Mesothelial cell of epicardium (in vitro differentiated cells): ENCODE data around the gene CYB5A. TPM values are rescaled to one million over a fixed set of nuclear protein-coding genes. Genes with fewer than 3 reads are reported as not detected.

Experiments
- DNase-seq, 2 experiments: peaks; one replicate each; pipeline ENCODE4 v3.0.0; 2021; ENCODE audit warnings: low spot score in 2 of 2; ENCODE audit not compliant: unreplicated experiment in 2 of 2
- H3K27ac Mint-ChIP-seq: 2 replicates; pipeline ENCODE4 v1.8.0; 2021; ENCODE audit warnings: mixed read lengths
- H3K27me3 Mint-ChIP-seq: 2 replicates; pipeline ENCODE4 v1.8.0; 2021; ENCODE audit warnings: low read depth, mixed read lengths
- H3K36me3 Mint-ChIP-seq: 2 replicates; pipeline ENCODE4 v1.8.0; 2021; ENCODE audit warnings: mixed read lengths
- H3K4me1 Mint-ChIP-seq: 2 replicates; pipeline ENCODE4 v1.8.0; 2021; ENCODE audit warnings: mixed read lengths
- H3K4me3 Mint-ChIP-seq: 2 replicates; pipeline ENCODE4 v1.8.0; 2021; ENCODE audit warnings: mild to moderate bottlenecking, moderate library complexity, mixed read lengths
- H3K9me3 Mint-ChIP-seq: 2 replicates; pipeline ENCODE4 v1.8.0; 2021; ENCODE audit warnings: mixed read lengths
- total RNA-seq: library from RNA; stranded (reverse); gene quantifications from 3 replicates; pipeline ENCODE4 v1.2.1, GENCODE V29; 2021
- TF ChIP-seq, protein P1 (sequence below): fragments of 200-600 bp; sonication (generic); IDR thresholded peaks from one replicate; pipeline ENCODE4 v1.5.0; 2021; ENCODE audit warnings: antibody characterized with exemption; ENCODE audit not compliant: unreplicated experiment

CYB5A gene
- total RNA-seq, 1 donor from 2014 or later = 37.6 TPM

GRCh38 chr18:74283646-74284045 is 8.1 kb downstream of the CYB5A start:
- H3K27ac Mint-ChIP-seq = no peak overlapping the region
- H3K4me3 Mint-ChIP-seq = no peak overlapping the region
- TF ChIP-seq, protein P1, sequence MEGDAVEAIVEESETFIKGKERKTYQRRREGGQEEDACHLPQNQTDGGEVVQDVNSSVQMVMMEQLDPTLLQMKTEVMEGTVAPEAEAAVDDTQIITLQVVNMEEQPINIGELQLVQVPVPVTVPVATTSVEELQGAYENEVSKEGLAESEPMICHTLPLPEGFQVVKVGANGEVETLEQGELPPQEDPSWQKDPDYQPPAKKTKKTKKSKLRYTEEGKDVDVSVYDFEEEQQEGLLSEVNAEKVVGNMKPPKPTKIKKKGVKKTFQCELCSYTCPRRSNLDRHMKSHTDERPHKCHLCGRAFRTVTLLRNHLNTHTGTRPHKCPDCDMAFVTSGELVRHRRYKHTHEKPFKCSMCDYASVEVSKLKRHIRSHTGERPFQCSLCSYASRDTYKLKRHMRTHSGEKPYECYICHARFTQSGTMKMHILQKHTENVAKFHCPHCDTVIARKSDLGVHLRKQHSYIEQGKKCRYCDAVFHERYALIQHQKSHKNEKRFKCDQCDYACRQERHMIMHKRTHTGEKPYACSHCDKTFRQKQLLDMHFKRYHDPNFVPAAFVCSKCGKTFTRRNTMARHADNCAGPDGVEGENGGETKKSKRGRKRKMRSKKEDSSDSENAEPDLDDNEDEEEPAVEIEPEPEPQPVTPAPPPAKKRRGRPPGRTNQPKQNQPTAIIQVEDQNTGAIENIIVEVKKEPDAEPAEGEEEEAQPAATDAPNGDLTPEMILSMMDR = no peak
- peaks cover 28% of the 10 kb centered on the region for H3K4me1 Mint-ChIP-seq
- H3K36me3 Mint-ChIP-seq = no peaks in the 10 kb centered on the region
- no peaks in the 10 kb centered on the region for H3K27me3 Mint-ChIP-seq
- no peak for DNase-seq
- H3K9me3 Mint-ChIP-seq = no peaks in the 10 kb centered on the region

DNA sequence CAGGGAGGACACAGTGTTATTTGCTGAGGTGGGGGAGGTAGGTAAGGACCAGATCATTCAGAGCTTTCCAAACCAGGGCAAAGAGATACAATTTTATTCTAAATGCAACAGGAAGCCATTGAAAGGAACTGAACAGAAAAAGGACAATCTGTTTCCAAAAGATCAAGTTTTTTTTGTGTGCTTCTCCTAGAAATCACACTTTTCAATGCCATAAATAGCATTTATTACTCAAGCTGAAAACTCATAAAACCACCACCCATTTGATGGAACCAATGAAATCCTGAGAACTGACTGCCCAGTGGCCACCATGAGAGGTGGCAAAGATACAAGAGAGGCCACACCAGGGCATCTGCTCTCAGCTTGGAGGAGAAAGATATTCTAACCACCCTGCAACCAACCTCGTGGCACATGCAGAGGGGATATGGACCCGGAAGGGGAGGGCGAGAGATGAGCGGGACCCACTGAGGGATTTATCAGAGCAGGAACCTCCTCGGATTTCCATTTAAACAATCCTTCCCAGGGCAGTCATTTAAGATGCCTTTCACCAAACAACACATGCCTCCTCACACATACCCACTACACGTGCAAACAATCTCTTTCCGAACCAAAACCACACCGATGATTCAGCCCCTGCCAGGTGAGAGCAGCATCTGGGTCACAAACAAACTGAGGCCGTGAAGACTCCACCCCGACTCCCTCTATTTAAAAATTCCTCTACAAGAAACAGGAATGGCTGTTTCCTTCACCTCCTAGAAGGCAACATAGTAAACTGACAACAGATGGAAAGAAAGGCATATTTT is 8.8 kb downstream of the CYB5A start:
- TF ChIP-seq, protein P1 = no peak
- H3K9me3 Mint-ChIP-seq = no peaks in the 10 kb centered on the region
- DNase-seq = no peak
- no peaks in the 10 kb centered on the region for H3K36me3 Mint-ChIP-seq
- H3K4me3 Mint-ChIP-seq = no peak overlapping the region
- H3K27me3 Mint-ChIP-seq = no peaks in the 10 kb centered on the region
- H3K27ac Mint-ChIP-seq = no peak overlapping the region
- peaks cover 23% of the 10 kb centered on the region for H3K4me1 Mint-ChIP-seq

DNA sequence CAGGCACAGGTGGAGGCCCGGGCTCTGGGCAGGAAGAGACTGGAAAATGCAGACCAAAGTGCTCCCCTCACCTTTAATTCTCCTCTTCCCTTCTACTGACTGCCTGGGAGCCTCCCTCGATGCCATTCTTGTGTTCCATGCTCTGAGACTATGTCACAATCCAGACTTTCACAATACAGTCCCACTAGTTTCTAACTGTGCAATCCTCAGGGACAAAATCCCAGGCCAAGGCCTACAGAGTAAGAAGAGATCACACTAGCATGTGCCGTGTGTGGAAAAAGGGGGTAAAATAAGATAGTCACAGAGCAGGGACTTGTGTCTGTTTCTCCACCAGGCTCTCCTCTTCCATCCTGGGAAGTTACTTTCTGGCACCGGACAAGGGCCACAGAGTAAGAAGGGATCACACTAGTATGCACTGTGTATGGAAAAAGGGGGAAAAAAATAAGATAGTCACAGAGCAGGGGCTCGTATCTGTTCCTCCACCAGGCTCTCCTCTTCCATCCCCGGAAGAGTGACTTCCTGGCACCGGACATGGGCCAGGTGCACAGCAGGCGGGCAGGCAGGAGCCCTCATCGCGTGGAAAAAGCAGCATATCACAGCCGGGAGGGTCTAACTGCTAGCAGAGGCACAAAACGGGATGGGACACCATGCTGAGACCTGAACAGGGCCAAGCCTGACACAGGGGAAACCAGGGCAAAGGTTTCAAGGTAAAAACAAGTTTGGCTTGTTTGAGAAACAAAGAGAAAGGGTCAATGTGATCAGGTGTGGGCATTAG is 9.6 kb downstream of the CYB5A start:
- Mint-ChIP-seq H3K36me3 (no peaks in the 10 kb centered on the region), H3K9me3 (no peaks in the 10 kb centered on the region), H3K4me1 (peaks cover 22% of the 10 kb centered on the region), H3K27me3 (no peaks in the 10 kb centered on the region), H3K27ac (no peak overlapping the region), H3K4me3 (no peak overlapping the region)
- TF ChIP-seq, protein P1 = no peak
- DNase-seq = no peak

DNA sequence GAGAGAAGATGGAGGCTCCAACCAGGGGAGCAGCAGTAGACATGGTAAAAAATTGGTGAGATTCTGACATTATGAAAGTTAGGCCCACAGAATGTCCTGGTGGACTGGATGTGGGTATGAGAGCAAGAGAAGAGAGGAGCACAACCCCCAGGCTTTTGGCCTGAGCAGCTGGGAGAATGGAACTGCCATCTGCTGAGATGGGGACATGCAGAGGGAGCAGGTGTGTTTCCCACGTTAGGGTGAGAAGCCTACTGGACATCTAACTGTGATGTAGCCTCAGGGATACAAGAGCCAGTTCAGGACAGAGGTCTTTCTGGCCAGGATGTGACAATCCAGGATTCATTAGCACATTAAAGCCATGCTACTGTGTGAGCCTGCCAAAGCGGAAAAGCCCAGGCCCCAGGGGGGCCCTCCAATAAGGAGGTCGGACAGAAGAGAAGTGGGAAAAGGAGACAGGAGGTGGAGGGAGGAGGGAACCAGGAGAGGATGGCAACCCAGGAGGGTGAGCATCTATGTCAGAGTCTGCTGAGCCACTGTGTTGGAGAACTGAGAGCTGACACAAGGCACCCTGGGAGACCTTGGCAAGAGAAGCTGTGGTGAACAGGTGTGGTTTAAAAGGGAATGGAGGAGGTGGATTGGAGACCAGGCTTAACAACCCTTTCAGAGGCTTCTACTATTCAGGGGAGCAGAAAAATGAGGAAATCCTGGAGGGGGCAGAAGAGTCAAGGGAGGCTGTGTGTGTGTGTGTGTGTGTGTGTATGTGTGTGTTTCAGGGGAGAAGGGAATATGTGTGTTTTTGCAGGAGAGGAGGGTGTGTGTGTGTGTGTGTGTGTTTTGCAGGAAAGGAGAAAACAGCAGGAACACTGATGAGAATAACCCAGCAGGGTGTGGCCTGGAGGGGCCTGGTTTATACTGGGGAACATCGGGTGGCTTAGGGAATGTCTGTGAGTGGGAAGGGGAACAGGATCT is 10.5 kb downstream of the CYB5A start:
- peaks cover 29% of the 10 kb centered on the region for H3K4me1 Mint-ChIP-seq
- H3K36me3 Mint-ChIP-seq = no peaks in the 10 kb centered on the region
- H3K27me3 Mint-ChIP-seq = no peaks in the 10 kb centered on the region
- TF ChIP-seq, protein P1 = no peak
- no peak for DNase-seq
- H3K9me3 Mint-ChIP-seq = no peaks in the 10 kb centered on the region
- no peak overlapping the region for H3K27ac Mint-ChIP-seq
- H3K4me3 Mint-ChIP-seq = no peak overlapping the region

DNA sequence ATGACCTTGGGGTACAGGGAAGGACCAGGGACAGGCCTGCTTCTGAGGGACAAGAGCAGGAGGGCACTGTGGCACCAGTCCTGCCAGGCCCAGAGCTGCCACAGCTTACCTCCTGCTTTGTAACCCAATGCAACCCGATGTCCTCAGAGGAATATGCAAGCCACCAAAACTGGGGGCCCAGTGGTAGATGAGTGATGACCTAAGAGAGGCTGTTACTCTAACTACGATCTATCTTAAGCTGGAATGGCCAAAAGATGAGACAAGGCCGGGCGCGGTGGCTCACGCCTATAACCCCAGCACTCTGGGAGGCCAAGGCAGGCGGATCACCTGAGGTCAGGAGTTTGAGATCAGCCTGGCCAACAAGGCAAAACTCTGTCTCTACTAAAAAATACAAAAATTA is 12.8 kb downstream of the CYB5A start:
- H3K4me3 Mint-ChIP-seq = no peak overlapping the region
- H3K4me1 Mint-ChIP-seq = peaks cover 24% of the 10 kb centered on the region
- no peaks in the 10 kb centered on the region for H3K36me3 Mint-ChIP-seq
- TF ChIP-seq, protein P1 = no peak
- H3K27ac Mint-ChIP-seq = no peak overlapping the region
- no peaks in the 10 kb centered on the region for H3K27me3 Mint-ChIP-seq
- H3K9me3 Mint-ChIP-seq = no peaks in the 10 kb centered on the region
- no peak for DNase-seq
